NCI-H2081 (cell line): Measurements from ENCODE around the gene UQCC5.

Experiments
- DNase-seq, 2 experiments: peaks; one replicate each; lab custom pipeline; 2025; lab: John Stamatoyannopoulos, UW

The UQCC5 gene

GRCh38 chr3:52504977-52505376 is 31.4 kb upstream of the UQCC5 start:
- no peak for DNase-seq

- DNase-seq, result no peak
Observed at GRCh38 chr3:52506266-52506966, 30.0 kb upstream of the UQCC5 start.

DNA sequence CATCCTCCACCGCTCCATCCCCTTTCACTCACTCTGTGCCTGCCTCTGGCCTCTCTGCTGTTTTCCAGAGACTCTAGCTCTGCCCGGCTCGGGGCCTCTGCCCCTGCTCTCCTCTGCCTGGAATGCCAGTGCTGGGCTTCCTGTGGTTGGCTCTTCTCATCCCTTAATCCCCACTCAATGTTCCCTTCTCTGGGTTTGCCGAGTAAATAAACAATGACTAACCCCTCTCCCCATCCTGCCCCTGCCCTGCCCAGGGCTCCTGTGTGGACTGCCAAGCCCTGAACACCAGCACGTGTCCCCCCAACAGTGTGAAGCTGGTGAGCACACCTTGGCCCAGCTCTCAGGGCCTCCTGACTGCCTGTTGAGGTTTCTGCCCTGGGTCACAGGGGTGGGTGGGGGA is 29.0 kb upstream of the UQCC5 start:
- DNase-seq, result no peak

DNA sequence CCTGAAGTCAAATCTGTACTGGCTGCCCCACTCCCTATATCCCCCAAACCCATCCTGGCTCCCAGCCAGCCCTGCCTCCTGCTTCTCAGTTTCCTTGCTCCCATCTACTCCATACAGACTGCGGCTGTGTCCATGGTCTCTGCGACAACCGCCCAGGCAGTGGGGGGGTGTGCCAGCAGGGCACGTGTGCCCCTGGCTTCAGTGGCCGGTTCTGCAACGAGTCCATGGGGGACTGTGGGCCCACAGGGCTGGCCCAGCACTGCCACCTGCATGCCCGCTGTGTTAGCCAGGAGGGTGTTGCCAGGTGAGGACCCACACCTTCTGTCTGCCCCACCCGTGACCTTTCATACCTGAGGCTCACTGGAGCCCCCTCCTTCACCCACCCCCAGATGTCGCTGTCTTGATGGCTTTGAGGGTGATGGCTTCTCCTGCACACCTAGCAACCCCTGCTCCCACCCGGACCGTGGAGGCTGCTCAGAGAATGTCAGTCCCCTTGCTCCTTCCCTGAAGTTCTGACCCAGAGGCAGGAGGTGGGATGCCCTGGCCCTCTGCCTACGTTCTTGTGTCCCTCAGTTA is 26.6 kb upstream of the UQCC5 start:
- no peak for DNase-seq

DNA sequence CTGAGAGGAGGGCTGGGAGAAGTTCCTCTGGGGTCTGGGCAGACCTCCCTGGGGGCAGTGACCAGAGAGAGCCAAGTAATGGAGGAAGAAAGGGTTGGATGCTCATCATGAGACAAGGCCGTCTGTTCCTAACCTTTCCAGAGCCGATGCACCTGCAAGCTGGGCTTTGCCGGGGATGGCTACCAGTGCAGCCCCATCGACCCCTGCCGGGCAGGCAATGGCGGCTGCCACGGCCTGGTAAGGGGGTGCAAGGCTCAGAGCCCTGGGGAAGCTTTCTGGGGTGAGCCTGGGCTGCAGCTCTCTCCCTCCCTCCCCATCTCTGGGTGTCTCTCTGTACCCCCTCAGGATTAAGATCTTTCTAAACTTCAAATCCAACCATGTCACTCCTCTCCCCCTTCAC is 24.9 kb upstream of the UQCC5 start:
- no peak for DNase-seq

- no peak for DNase-seq
Observed at GRCh38 chr3:52512105-52512504, 24.3 kb upstream of the UQCC5 start.

- no peak for DNase-seq
Observed at GRCh38 chr3:52512727-52513126, 23.7 kb upstream of the UQCC5 start.

- DNase-seq, result no peak
Observed at GRCh38 chr3:52513281-52513680, 23.1 kb upstream of the UQCC5 start.

DNA sequence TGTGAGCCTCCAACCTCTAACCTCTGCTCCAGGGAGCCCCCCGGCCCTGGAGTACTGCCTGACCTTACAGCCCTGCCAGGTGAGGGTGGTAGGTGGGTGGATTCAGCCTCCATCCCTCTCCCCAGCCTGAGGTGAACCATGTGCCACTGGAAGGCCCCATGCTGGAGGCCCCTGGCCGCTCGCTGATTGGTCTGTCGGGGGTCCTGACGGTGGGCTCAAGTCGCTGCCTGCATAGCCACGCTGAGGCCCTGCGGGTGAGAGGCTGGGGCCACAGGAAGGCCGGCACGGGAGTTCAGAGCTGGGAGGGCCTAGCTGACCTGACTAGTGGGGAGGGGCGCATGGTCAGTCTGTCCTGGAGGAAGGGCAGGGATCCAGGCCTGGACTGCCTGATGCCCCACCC is 21.8 kb upstream of the UQCC5 start:
- no peak for DNase-seq

DNA sequence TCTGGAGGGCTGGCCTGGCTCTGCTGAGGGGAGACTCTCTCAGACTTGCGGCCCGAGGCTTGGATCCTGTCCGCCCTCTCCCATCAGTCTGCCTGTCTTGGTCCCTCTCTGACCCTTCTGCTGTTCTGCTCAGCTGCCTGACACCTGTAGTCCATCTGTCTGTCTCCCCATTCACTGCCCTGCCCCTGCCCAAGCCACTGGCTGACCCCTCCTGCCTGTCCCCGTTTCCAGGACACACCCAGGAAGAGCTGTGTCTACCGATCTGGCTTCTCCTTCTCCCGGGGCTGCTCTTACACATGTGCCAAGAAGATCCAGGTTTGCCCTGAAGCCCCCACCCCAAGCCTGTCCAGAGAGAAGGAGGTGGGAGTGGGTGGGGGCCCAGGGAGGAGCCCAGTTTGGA is 21.2 kb upstream of the UQCC5 start:
- no peak for DNase-seq

DNA sequence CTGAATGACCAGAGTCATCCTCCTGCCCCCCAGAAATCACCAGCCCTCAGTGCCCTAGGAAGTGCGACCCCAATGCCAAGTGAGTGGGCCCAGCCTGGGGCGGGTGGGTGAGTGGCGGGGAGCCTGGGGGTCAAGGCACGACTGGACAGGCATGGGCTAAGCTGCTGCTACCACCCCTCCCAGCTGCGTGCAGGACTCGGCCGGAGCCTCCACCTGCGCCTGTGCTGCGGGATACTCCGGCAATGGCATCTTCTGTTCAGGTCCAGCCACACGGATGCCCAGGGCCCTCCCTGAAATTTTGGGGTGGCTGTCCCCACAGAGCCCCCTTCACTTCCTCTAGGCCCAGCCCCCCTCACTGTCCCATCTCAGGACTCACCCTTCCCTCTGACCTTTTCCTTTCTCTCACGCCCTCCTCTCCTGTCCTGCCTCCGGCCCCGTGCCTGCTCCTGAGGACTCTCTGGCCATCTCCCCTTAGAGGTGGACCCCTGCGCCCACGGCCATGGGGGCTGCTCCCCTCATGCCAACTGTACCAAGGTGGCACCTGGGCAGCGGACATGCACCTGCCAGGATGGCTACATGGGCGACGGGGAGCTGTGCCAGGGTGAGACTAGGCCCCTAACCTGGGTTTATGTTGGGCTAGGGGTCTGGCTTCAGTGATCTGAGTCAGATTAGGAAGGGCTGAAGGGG is 19.8 kb upstream of the UQCC5 start:
- DNase-seq, result no peak

DNA sequence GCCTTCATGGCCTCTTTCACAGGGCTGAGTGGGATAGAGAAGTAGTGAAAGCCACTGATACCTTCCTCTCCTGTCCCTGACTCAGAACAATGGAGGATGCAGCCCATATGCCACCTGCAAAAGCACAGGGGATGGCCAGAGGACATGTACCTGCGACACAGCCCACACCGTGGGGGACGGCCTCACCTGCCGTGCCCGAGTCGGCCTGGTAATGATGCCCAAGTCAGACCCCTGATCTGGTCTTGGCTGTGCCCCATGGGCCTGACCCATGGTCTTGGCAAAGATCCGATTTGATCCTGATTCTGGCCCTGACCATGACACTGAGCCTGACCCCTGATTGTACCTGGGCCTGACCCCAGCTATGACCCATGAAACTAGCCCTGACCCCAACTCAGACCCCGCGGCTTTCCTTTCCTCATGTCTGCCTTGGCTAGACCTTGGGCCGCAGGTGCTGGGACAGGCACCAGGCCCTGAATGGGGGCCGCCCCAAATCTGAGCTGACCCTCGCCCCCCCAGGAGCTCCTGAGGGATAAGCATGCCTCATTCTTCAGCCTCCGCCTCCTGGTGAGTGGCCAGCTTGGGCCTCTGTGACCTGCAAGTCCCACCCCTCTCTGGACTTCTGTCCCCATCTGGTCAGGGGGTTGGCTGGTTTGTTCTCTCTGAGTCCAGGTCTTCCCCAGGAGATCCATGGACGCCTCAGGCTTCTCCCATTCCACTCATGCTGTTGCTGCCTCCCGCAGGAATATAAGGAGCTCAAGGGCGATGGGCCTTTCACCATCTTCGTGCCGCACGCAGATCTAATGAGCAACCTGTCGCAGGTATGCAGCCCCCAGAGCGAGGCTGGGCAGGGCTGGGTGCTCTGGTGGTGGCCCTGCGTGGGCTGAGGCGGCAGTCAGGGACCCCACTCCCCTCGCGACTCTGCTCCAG is 18.3 kb upstream of the UQCC5 start:
- no peak for DNase-seq

GRCh38 chr3:52518723-52519444 is 17.5 kb upstream of the UQCC5 start:
- no peak for DNase-seq

DNA sequence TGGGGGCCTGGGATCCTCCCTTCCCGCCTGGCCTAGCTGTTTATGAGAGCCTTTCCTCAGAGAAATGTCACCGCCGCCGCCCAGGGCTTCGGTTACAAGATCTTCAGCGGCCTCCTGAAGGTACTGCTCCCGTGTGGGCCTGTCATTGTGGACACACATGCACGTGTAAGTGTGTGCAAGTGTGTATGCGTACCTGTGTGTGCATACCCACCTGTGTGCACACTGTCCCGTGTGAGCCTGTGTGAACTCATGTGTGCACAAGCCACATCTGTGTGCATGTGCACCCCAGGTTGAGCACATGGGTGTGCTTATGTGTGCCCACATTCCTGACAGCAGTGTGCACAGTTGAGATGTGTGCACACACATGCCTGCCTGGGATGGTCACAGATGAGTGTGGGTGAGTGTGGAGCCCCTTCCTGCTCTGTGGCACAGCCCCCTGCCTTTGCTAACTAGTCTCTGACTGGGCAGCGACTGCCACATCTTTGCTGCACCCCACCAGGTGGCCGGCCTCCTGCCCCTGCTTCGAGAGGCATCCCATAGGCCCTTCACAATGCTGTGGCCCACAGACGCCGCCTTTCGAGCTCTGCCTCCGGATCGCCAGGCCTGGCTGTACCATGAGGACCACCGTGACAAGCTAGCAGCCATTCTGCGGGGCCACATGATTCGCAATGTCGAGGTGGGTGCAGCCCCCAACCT is 16.8 kb upstream of the UQCC5 start:
- no peak for DNase-seq

- no peak for DNase-seq
Observed at GRCh38 chr3:52520141-52520667, 16.2 kb upstream of the UQCC5 start.

- DNase-seq, result no peak
Observed at GRCh38 chr3:52520716-52521487, 15.5 kb upstream of the UQCC5 start.

DNA sequence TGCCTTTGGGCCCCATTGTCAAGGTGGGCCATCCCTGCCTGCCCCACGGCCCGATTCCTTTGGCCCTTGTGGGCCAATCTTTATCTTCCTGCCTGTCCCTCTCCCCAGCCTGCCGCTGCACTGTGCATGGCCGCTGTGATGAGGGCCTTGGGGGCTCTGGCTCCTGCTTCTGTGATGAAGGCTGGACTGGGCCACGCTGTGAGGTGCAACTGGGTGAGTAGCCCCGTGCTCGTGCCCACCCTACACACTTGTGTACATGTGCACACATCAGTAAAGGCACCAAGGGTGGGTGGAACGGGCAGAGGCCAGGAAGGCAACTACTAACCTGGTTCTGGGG is 14.9 kb upstream of the UQCC5 start:
- no peak for DNase-seq

- no peak for DNase-seq
Observed at GRCh38 chr3:52521881-52522650, 14.3 kb upstream of the UQCC5 start.

DNA sequence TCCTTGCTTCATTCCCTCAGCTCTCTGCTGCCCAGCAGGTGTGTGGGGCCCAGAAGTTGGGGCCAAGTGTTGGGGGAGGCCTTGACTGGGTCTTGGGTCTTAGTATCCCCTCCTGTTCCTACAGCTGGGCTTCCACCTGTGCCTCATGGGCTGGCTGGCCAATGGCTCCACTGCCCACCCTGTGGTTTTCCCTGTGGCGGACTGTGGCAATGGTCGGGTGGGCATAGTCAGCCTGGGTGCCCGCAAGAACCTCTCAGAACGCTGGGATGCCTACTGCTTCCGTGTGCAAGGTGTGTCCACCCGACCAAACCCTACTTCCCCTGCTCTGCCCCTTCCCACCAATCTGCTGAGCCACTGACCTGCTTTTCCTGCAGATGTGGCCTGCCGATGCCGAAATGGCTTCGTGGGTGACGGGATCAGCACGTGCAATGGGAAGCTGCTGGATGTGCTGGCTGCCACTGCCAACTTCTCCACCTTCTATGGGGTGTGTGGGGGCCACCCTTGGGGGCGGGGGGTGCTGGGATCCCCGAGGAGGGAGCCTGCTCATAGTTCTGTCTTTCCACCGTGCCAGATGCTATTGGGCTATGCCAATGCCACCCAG is 13.7 kb upstream of the UQCC5 start:
- no peak for DNase-seq
